GM12873 (cell line): ENCODE data around the gene VTA1.

Experiments
- CTCF ChIP-seq: IDR thresholded peaks from 2 replicates; pipeline ENCODE4 v1.5.1; 2012; ENCODE audit warnings: low read depth, mild to moderate bottlenecking, moderate library complexity, low read length, control low read depth; ENCODE audit not compliant: insufficient read depth; ENCODE audit errors: missing control alignments

Gene VTA1

GRCh38 chr6:142232206-142233044, 85.4 kb downstream of the VTA1 start:
- peak; percentile 39 for TF ChIP-seq CTCF

DNA sequence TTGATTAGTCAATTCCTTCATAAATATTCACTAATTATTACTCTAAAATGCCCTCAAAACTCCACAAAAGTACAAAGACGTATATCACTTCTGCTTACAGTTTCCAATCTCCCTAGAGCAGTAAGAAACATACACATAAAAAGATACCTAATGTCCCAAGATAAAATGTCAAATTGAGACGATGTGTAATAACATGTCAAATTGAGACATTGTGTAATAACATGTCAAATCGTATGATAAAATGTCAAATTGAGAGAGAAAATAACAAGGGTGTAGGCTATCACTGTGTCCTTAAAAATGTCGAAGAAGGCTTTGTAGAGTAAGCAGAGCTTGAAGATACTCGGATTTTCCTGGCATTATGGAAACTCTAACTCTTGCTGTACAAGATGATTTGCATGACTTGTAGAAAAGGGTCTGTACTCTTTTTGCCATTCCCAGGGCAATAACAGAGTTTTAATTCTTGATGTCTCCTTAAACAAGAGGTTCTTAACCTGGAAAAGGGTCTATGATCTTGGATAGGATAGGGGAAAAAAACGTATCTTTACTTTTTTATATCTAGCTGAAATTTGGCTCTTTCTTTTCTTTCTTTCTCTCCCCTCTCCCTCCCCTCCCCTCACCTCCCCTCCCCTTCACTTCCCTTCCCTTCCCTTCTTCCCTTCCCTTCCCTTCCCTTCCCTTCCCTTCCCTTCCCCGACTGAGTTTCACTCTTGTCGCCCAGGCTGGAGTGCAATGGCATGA, 87.1 kb downstream of the VTA1 start:
- no peak for TF ChIP-seq CTCF

- no peak for TF ChIP-seq CTCF
These were observed 88.2 kb downstream of the VTA1 start for GRCh38 chr6:142235272-142235671.

- TF ChIP-seq CTCF, result no peak
These were observed 88.7 kb downstream of the VTA1 start for GRCh38 chr6:142235791-142236190.

GRCh38 chr6:142236691-142237090, 89.6 kb downstream of the VTA1 start:
- no peak for TF ChIP-seq CTCF

- no peak for TF ChIP-seq CTCF
These were observed 91.8 kb downstream of the VTA1 start for GRCh38 chr6:142238881-142239280.

DNA sequence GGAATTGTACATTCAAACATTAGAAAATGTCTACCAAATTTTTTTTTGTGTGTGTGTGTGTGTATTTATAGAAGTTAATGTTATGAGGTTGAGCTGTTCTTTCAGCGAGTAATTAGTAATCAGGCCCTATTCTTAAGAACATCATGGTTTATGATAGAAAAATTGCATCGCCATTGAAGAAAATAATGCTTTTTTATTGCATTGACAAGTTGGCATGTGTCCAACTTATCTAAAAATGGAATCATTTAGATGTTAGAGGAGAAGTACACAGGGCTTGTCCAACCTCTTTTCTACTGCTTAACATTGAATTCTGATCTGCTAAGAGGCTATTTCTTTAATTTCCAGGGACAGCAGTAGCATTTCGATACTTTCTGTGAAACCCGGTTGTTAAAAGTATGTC, 93.1 kb downstream of the VTA1 start:
- no peak for TF ChIP-seq CTCF
